K562 (cell line): Measurements from ENCODE around the gene FIZ1. TPM values are rescaled to one million over a fixed set of nuclear protein-coding genes. Genes with fewer than 3 reads are reported as not detected.

Experiments used
- MAFG ChIP-seq: fragments of 450-650 bp; conservative IDR thresholded peaks from 2 replicates; pipeline ENCODE4 v1.6.1; 2016; ENCODE audit warnings: missing genetic modification characterization, missing compliant biosample characterization
- OTX1 ChIP-seq: fragments of 450-650 bp; formaldehyde crosslinking; IDR thresholded peaks from 2 replicates; pipeline ENCODE4 v1.4.0; 2022; ENCODE audit warnings: mild to moderate bottlenecking
- SPI1 ChIP-seq: IDR thresholded peaks from 2 replicates; pipeline ENCODE4 v1.6.1; 2011; ENCODE audit warnings: low read depth, low read length, control low read depth, borderline replicate concordance
- ZZZ3 ChIP-seq: fragments of 450-650 bp; IDR thresholded peaks from 2 replicates; pipeline ENCODE4 v1.6.1; 2016; ENCODE audit warnings: antibody characterized with exemption, mild to moderate bottlenecking, moderate library complexity
- polyA plus RNA-seq, 8 experiments: library from polyadenylated mRNA; depleted of rRNA in 4 of 8; stranded (reverse) in 5 of 8; unstranded in 3 of 8; fragments of >200 nt; fragmentation: Nextera tagmentation in 2 of 8; fragmentation: Illumina TruSeq in 1 of 8; extraction: Ambion mirVana in 2 of 8; extraction: Trizol in 1 of 8; gene quantifications; 2 replicates each; pipeline versions ENCODE4 v1.2.1 to v1.2.3, GENCODE V29; 2011 to 2014; ENCODE audit warnings: inconsistent platforms in 1 of 8, missing spikeins in 1 of 8
- total RNA-seq, 7 experiments: library from RNA; depleted of rRNA in 6 of 7; stranded (reverse); fragments of >200 nt in 6 of 7; fragmentation: Illumina TruSeq in 2 of 7; extraction: Trizol in 2 of 7; gene quantifications; 2 replicates each; pipeline versions ENCODE4 v1.2.1 to v1.2.3, GENCODE V29; 2011 to 2021; ENCODE audit warnings: low replicate concordance in 1 of 7
- TF ChIP-seq, protein P1 (sequence below): fragments of 450-650 bp; IDR thresholded peaks from 2 replicates; pipeline ENCODE4 v1.6.1; 2014; ENCODE audit warnings: low read depth, mild to moderate bottlenecking, moderate library complexity, borderline replicate concordance
- TF ChIP-seq, protein P2 (sequence below), 3 experiments: fragments of 200-800 bp in 1 of 3; fragments of 250-450 bp in 1 of 3; fragments of 450-650 bp in 1 of 3; sonication (Bioruptor Pico) in 1 of 3; sonication (Bioruptor generic) in 1 of 3; formaldehyde crosslinking in 1 of 3; IDR thresholded peaks; 2 replicates each; pipeline versions ENCODE4 v1.6.1 to v1.8.0; 2016 to 2022; ENCODE audit warnings: mild to moderate bottlenecking in 2 of 3, missing genetic modification characterization in 2 of 3, missing compliant biosample characterization in 1 of 3, moderate library complexity in 1 of 3
- TF ChIP-seq, protein P3 (sequence below): fragments of 250-450 bp; sonication (Bioruptor Pico); IDR thresholded peaks from 2 replicates; pipeline ENCODE4 v1.9.0; 2021; ENCODE audit warnings: mild to moderate bottlenecking, inconsistent platforms
- TF ChIP-seq, protein P4 (sequence below): fragments of 450-650 bp; formaldehyde crosslinking; IDR thresholded peaks from 2 replicates; pipeline ENCODE4 v1.4.0; 2020; ENCODE audit warnings: mild to moderate bottlenecking, moderate library complexity

FIZ1 gene
- total and polyA plus RNA-seq, 9 of the 15 experiments (the other 6 are each of a cell fraction or from before 2014, with no cell fraction given): 0.79 to 17.5 (median 5.5) TPM

DNA sequence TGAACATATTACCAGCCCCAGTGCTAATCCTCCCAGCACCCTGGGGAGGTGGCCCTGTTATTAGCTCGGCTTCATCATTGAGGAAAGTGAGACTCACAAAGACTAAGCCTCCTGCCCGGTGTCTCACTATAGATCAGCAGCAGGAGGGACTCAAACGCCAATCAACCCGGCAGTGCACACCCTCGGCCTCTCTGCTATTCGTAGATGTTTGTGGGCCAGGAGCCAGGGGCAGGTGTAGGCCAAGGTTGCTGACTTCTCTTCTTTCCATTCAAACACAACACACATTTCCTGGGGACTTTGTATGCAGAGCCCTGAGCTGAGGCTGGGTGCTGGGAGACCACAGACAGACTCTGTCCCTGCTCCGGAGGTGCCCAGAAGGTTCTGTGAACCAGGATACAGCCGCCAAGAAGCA, 44.6 kb downstream of the FIZ1 start (continued):
- TF ChIP-seq, protein P1, sequence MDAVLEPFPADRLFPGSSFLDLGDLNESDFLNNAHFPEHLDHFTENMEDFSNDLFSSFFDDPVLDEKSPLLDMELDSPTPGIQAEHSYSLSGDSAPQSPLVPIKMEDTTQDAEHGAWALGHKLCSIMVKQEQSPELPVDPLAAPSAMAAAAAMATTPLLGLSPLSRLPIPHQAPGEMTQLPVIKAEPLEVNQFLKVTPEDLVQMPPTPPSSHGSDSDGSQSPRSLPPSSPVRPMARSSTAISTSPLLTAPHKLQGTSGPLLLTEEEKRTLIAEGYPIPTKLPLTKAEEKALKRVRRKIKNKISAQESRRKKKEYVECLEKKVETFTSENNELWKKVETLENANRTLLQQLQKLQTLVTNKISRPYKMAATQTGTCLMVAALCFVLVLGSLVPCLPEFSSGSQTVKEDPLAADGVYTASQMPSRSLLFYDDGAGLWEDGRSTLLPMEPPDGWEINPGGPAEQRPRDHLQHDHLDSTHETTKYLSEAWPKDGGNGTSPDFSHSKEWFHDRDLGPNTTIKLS: no peak
- TF ChIP-seq OTX1: no peak
- no peak for TF ChIP-seq ZZZ3
- no peak for TF ChIP-seq SPI1
- TF ChIP-seq, protein P2, sequence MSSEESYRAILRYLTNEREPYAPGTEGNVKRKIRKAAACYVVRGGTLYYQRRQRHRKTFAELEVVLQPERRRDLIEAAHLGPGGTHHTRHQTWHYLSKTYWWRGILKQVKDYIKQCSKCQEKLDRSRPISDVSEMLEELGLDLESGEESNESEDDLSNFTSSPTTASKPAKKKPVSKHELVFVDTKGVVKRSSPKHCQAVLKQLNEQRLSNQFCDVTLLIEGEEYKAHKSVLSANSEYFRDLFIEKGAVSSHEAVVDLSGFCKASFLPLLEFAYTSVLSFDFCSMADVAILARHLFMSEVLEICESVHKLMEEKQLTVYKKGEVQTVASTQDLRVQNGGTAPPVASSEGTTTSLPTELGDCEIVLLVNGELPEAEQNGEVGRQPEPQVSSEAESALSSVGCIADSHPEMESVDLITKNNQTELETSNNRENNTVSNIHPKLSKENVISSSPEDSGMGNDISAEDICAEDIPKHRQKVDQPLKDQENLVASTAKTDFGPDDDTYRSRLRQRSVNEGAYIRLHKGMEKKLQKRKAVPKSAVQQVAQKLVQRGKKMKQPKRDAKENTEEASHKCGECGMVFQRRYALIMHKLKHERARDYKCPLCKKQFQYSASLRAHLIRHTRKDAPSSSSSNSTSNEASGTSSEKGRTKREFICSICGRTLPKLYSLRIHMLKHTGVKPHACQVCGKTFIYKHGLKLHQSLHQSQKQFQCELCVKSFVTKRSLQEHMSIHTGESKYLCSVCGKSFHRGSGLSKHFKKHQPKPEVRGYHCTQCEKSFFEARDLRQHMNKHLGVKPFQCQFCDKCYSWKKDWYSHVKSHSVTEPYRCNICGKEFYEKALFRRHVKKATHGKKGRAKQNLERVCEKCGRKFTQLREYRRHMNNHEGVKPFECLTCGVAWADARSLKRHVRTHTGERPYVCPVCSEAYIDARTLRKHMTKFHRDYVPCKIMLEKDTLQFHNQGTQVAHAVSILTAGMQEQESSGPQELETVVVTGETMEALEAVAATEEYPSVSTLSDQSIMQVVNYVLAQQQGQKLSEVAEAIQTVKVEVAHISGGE (CRISPR knock-in tag; IDR thresholded peaks at IDR 0.05): no peak
- TF ChIP-seq MAFG (tag): no peak
- TF ChIP-seq, protein P3, sequence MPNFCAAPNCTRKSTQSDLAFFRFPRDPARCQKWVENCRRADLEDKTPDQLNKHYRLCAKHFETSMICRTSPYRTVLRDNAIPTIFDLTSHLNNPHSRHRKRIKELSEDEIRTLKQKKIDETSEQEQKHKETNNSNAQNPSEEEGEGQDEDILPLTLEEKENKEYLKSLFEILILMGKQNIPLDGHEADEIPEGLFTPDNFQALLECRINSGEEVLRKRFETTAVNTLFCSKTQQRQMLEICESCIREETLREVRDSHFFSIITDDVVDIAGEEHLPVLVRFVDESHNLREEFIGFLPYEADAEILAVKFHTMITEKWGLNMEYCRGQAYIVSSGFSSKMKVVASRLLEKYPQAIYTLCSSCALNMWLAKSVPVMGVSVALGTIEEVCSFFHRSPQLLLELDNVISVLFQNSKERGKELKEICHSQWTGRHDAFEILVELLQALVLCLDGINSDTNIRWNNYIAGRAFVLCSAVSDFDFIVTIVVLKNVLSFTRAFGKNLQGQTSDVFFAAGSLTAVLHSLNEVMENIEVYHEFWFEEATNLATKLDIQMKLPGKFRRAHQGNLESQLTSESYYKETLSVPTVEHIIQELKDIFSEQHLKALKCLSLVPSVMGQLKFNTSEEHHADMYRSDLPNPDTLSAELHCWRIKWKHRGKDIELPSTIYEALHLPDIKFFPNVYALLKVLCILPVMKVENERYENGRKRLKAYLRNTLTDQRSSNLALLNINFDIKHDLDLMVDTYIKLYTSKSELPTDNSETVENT (CRISPR knock-in tag): no peak
- TF ChIP-seq, protein P4, sequence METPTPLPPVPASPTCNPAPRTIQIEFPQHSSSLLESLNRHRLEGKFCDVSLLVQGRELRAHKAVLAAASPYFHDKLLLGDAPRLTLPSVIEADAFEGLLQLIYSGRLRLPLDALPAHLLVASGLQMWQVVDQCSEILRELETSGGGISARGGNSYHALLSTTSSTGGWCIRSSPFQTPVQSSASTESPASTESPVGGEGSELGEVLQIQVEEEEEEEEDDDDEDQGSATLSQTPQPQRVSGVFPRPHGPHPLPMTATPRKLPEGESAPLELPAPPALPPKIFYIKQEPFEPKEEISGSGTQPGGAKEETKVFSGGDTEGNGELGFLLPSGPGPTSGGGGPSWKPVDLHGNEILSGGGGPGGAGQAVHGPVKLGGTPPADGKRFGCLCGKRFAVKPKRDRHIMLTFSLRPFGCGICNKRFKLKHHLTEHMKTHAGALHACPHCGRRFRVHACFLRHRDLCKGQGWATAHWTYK (CRISPR knock-in tag): no peak
